Left kidney (tissue), 2 donors: Measurements from ENCODE around the gene NUS1. TPM values are rescaled to one million over a fixed set of nuclear protein-coding genes. Genes with fewer than 3 reads are reported as not detected.
"Not testable (repeated sequence)": the region's sequence is repeated elsewhere in the genome, so short reads cannot be mapped to it uniquely, and the experiment has no call there.

Source experiments
- DNase-seq: peaks from one replicate; pipeline ENCODE4 v3.0.0-alpha.2; 2013
- polyA plus RNA-seq: library from polyadenylated mRNA; unstranded; fragments of 120-200 nt; gene quantifications from one replicate; pipeline ENCODE4 v1.2.1, GENCODE V29; 2013; ENCODE audit not compliant: insufficient read length

Gene NUS1
- polyA plus RNA-seq, 1 donor: 59.1 TPM

DNA sequence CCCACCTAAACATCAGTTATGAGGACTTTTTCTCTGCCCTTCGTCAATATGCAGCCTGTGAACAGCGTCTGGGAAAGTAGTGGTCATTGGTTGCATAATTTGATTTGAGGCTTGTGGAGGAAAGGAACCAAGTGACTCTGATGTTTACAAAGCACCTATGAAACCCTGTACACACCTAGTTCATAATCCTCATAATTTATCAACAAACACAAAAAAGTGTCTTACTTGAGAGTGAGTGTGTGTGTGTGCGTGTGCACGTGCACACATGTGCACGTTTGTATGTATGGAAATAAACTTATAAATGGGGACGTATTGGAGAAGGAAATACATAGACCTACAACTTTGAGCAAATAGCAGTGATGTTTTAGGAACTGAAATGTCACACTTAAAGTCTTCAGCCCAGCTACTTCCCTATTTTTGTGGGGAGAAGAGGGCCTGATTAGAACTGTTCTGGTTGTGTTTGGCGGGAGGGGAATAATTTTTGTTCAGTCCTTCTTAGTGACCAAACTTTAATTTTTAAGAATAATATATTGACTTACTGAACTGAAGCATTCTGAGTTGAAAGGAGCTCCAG lies 31.8 kb downstream of the NUS1 start:
- DNase-seq: not testable (repeated sequence)

DNA sequence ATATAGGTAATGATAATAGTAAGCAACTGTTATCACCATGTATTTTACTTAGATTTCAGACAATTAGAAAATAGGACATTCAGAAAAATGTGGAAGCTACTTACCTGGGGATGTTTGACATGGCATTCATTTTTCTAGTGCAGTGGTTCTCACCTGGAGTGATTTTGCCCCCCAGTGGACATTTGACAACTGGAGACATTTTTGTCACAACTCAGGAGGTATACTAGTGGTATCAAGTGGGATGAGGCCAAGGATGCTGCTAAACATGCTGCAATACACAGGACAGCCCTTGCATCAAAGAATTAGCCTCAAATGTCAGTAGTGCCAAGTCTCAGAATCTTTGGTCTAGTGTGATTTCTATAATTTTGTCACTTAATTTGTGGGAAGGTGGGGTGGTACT lies 36.1 kb downstream of the NUS1 start:
- no peak for DNase-seq

- no peak for DNase-seq
These were observed 43.6 kb downstream of the NUS1 start for GRCh38 chr6:117718895-117719294.

DNA sequence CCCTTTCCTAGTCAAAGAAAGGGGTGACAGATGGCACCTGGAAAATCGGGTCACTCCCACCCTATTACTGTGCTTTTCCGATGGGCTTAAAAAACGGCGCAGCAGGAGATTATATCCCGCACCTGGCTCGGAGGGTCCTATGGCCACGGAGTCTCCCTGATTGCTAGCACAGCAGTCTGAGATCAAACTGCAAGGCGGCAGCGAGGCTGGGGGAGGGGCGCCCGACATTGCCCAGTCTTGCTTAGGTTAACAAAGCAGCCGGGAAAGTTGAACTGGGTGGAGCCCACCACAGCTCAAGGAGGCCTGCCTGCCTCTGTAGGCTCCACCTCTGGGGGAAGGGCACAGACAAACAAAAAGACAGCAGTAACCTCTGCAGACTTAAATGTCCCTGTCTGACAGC lies 46.3 kb downstream of the NUS1 start:
- not testable (repeated sequence) for DNase-seq

- DNase-seq: no peak
These were observed 53.4 kb downstream of the NUS1 start for GRCh38 chr6:117728626-117729025.

DNA sequence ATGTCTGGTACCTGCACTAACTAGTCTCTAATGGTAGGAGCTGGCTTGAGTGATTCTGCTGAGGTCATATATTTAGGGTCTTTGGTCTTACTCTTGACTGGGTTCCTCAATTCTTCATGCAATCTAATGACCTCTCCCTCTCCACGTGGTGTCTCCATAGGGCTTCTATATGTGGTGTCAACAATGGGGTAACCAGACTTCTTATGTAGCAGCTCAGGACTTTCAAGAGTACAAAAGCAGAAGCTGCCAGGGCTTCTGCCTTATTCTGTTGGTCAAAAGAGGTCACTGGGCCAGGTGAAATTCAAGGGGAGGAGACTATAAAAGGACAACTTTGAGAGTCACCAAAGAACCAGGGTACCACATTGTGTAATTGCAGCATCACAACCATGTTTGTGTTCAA lies 54.3 kb downstream of the NUS1 start:
- no peak for DNase-seq

DNA sequence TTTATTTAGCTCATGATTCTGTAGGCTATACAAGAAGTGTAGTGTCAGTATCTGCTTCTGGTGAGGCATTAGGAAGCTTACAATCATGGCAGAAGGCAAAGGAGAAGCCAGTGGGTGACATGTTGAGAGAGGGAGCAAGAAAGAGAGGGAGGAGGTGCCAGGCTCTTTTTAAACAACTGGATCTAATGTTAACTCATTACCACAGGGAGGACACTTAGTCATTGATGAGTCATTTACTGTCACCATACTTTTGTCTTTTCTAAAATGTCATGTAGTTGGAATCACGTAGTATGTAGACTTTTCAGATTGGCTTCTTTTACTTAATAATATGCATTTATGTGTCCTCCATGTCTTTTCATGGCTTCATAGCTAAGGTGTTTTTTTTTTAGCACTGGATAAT lies 58.1 kb downstream of the NUS1 start:
- no peak for DNase-seq

- DNase-seq: no peak
These were observed 64.6 kb downstream of the NUS1 start for GRCh38 chr6:117739869-117740268.

DNA sequence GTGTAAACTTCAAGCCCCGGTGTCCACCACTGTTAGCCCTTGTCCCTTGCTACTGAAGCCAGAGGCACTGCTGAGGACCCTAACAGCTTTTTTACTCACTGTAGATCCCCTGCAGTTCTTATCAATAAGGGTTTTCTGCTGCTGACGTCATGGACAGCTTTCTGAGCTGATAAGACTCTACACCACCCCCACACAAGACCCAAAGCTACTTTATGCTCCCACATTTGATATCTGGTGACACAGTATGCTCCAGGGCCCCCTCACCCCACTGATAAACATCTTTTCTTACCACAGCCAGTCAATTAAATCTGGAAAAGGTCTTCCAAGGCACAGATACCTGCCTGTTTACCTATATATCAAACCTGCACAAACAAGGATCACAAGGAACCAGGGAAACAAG lies 65.3 kb downstream of the NUS1 start:
- no peak for DNase-seq

- DNase-seq: not testable (repeated sequence)
These were observed 75.4 kb downstream of the NUS1 start for GRCh38 chr6:117750675-117751074.

Other genes with a start within 250 kb of the NUS1 start
- gene ROS1, start 249.5 kb upstream of the NUS1 start, polyA plus RNA-seq: 0.13 TPM
- 13.9 TPM for gene DCBLD1, start 192.8 kb upstream of the NUS1 start, polyA plus RNA-seq
- 70.9 TPM for gene GOPC, start 73.0 kb upstream of the NUS1 start, polyA plus RNA-seq
- 3.9 TPM for gene SLC35F1, start 231.8 kb downstream of the NUS1 start, polyA plus RNA-seq